PC-3 (cell line): ENCODE data around the gene ZNF423. TPM values are rescaled to one million over a fixed set of nuclear protein-coding genes. Genes with fewer than 3 reads are reported as not detected.

Experiments used
- ATAC-seq: fragments of 200-7000 bp; cut with Tn5 transposase; 2 replicates; pipeline ENCODE4 v1.9.1; 2020; ENCODE audit warnings: mild to moderate bottlenecking, moderate library complexity
- BruUV-seq: library from RNA; stranded (reverse); fragments of 400-500 nt; replicated peaks from 2 replicates; lab custom pipeline; 2021; lab: Mats Ljungman, UMichigan
- CTCF ChIA-PET: fragments of 300-600 bp; sonication (Branson Sonifier 250); formaldehyde crosslinking; loops from one replicate; lab custom pipeline; 2022; ENCODE audit warnings: antibody characterized with exemption; lab: Charles Lee
- POLR2A ChIA-PET: fragments of 300-600 bp; sonication (Branson Sonifier 250); formaldehyde crosslinking; loops from one replicate; lab custom pipeline; 2022; ENCODE audit warnings: antibody characterized with exemption; ENCODE audit not compliant: unreplicated experiment; lab: Charles Lee
- DNase-seq: peaks from one replicate; pipeline ENCODE4 v3.0.0-alpha.2; 2015
- H2AFZ ChIP-seq: fragments of 300-600 bp; sonication (generic); 2 replicates; pipeline ENCODE4 v1.6.0; 2016; ENCODE audit warnings: antibody characterized with exemption, low read length
- H3F3A ChIP-seq: fragments of 300-600 bp; sonication (generic); one replicate; pipeline ENCODE4 v1.6.0; 2017; ENCODE audit warnings: antibody characterized with exemption, low read length, control low read depth, mild to moderate bottlenecking; ENCODE audit not compliant: unreplicated experiment
- H3K27ac ChIP-seq: fragments of 300-600 bp; sonication (generic); 2 replicates; pipeline ENCODE4 v1.5.1; 2016; ENCODE audit warnings: mild to moderate bottlenecking, low read length
- H3K27me3 ChIP-seq: fragments of 300-600 bp; sonication (generic); 2 replicates; pipeline ENCODE4 v1.6.1; 2016; ENCODE audit warnings: low read length, mixed read lengths
- H3K36me3 ChIP-seq: fragments of 300-600 bp; sonication (generic); 2 replicates; pipeline ENCODE4 v1.6.1; 2016; ENCODE audit warnings: low read depth, mixed run types, low read length, mixed read lengths
- H3K4me1 ChIP-seq: fragments of 300-600 bp; sonication (generic); 2 replicates; pipeline ENCODE4 v1.5.1; 2016; ENCODE audit warnings: low read length; ENCODE audit not compliant: insufficient read depth
- H3K4me2 ChIP-seq: fragments of 300-600 bp; sonication (generic); 2 replicates; pipeline ENCODE4 v1.6.0; 2016; ENCODE audit warnings: low read length
- H3K4me3 ChIP-seq: fragments of 300-600 bp; sonication (generic); 2 replicates; pipeline ENCODE4 v1.5.1; 2016; ENCODE audit warnings: mild to moderate bottlenecking, low read length, mixed read lengths
- H3K79me2 ChIP-seq: fragments of 300-600 bp; sonication (generic); 2 replicates; pipeline ENCODE4 v1.6.1; 2017; ENCODE audit warnings: low read length, mixed read lengths
- H3K9ac ChIP-seq: fragments of 300-600 bp; sonication (generic); 2 replicates; pipeline ENCODE4 v1.6.0; 2016; ENCODE audit warnings: mild to moderate bottlenecking, low read length
- H3K9me2 ChIP-seq: fragments of 300-600 bp; sonication (generic); replicated peaks from 2 replicates; pipeline ENCODE4 v1.6.1; 2016; ENCODE audit warnings: mixed run types, low read length, mixed read lengths
- H3K9me3 ChIP-seq: fragments of 300-600 bp; sonication (generic); 2 replicates; pipeline ENCODE4 v1.6.1; 2016; ENCODE audit warnings: low read length, mixed read lengths
- H4K20me1 ChIP-seq: fragments of 300-600 bp; sonication (generic); 2 replicates; pipeline ENCODE4 v1.6.1; 2016; ENCODE audit warnings: low read length, mixed read lengths
- EZH2 ChIP-seq: fragments of 300-600 bp; sonication (generic); IDR thresholded peaks from one replicate; pipeline ENCODE4 v1.6.1; 2017; ENCODE audit warnings: antibody characterized with exemption, mild to moderate bottlenecking, low read length; ENCODE audit not compliant: unreplicated experiment
- EZH2phosphoT487 ChIP-seq: fragments of 300-600 bp; sonication (generic); IDR thresholded peaks from 2 replicates; pipeline ENCODE4 v1.6.1; 2018; ENCODE audit warnings: mild to moderate bottlenecking, antibody characterized with exemption, low read length, borderline replicate concordance
- intact Hi-C: fragments of 100-400 bp; cut with micrococcal nuclease; formaldehyde crosslinking; loops from 2 replicates; pipeline ENCODE4 v1.9.0; 2023
- total RNA-seq: library from RNA; depleted of rRNA; stranded (reverse); fragments of >200 nt; gene quantifications from 2 replicates; pipeline ENCODE4 v1.2.3, GENCODE V29; 2014
- TF ChIP-seq, protein P1 (sequence below): fragments of 300-600 bp; sonication (generic); conservative IDR thresholded peaks from 2 replicates; pipeline ENCODE4 v1.5.1; 2017; ENCODE audit warnings: antibody characterized with exemption, low read depth, mild to moderate bottlenecking, low read length

The ZNF423 gene
- total RNA-seq, 1 experiment from 2014 or later, result not detected

DNA sequence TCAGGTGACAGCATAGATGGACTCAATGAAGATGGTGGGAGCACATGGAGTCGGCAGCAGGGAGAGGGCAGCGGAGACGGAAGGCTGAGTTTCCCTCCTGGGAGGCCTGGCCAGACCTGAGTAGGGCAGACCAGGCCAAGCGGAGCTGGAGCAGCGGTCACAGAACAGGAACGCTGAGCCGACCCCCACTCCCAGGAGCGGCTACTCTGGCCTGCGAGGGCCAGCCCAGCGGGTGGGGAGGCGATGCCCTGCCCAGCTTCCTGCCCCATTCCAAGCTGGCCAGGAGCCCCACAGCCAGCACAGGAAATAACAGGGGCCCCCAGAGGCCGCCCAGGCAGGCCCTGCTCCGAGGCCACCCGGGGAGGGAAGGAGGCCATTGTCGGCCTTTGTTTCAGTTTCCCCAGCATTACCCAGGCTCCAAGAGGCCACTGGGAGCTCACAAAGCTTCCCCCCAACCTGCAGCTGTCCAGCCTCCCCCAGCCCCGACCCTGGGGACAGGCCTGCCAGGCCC lies 79.8 kb downstream of the ZNF423 start:
- no peak for ATAC-seq
- BruUV-seq, result no TSS peak
- Histone ChIP-seq H3K4me1 (no peaks in the 10 kb centered on the region), H2AFZ (no peak overlapping the region), H3K4me2 (no peak overlapping the region), H4K20me1 (no peaks in the 10 kb centered on the region), H3K4me3 (no peak overlapping the region), H3K9me3 (no peaks in the 10 kb centered on the region), H3K27ac (no peak overlapping the region), H3K36me3 (no peaks in the 10 kb centered on the region), H3K9me2 (no peaks in the 10 kb centered on the region), H3K27me3 (no peaks in the 10 kb centered on the region), H3F3A (no peaks in the 10 kb centered on the region), H3K79me2 (no peaks in the 10 kb centered on the region), H3K9ac (no peak overlapping the region)
- no peak for DNase-seq
- ChIA-PET CTCF (no interaction called here), POLR2A (no interaction called here)
- TF ChIP-seq, protein P1, sequence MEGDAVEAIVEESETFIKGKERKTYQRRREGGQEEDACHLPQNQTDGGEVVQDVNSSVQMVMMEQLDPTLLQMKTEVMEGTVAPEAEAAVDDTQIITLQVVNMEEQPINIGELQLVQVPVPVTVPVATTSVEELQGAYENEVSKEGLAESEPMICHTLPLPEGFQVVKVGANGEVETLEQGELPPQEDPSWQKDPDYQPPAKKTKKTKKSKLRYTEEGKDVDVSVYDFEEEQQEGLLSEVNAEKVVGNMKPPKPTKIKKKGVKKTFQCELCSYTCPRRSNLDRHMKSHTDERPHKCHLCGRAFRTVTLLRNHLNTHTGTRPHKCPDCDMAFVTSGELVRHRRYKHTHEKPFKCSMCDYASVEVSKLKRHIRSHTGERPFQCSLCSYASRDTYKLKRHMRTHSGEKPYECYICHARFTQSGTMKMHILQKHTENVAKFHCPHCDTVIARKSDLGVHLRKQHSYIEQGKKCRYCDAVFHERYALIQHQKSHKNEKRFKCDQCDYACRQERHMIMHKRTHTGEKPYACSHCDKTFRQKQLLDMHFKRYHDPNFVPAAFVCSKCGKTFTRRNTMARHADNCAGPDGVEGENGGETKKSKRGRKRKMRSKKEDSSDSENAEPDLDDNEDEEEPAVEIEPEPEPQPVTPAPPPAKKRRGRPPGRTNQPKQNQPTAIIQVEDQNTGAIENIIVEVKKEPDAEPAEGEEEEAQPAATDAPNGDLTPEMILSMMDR, result no peak
- no peak for TF ChIP-seq EZH2
- TF ChIP-seq EZH2phosphoT487, result no peak
- intact Hi-C loops, result no loop called here

- no peak overlapping the region for H3K9ac ChIP-seq
- H3K4me3 ChIP-seq, result no peak overlapping the region
- H3K9me3 ChIP-seq, result no peaks in the 10 kb centered on the region
- H3K4me2 ChIP-seq, result no peak overlapping the region
- H2AFZ ChIP-seq, result no peak overlapping the region
- H3F3A ChIP-seq, result no peaks in the 10 kb centered on the region
- H3K79me2 ChIP-seq, result no peaks in the 10 kb centered on the region
- CTCF ChIA-PET, result no interaction called here
- no peaks in the 10 kb centered on the region for H4K20me1 ChIP-seq
- POLR2A ChIA-PET, result no interaction called here
- ATAC-seq, result no peak
- no peak for DNase-seq
- no TSS peak for BruUV-seq
- no peaks in the 10 kb centered on the region for H3K4me1 ChIP-seq
- intact Hi-C loops, result no loop called here
- TF ChIP-seq EZH2 (no peak), EZH2phosphoT487 (no peak)
- TF ChIP-seq, protein P1, result no peak
- no peaks in the 10 kb centered on the region for H3K27me3 ChIP-seq
- no peaks in the 10 kb centered on the region for H3K9me2 ChIP-seq
- no peaks in the 10 kb centered on the region for H3K36me3 ChIP-seq
- no peak overlapping the region for H3K27ac ChIP-seq
These were observed 80.3 kb downstream of the ZNF423 start for GRCh38 chr16:49775581-49775980.

DNA sequence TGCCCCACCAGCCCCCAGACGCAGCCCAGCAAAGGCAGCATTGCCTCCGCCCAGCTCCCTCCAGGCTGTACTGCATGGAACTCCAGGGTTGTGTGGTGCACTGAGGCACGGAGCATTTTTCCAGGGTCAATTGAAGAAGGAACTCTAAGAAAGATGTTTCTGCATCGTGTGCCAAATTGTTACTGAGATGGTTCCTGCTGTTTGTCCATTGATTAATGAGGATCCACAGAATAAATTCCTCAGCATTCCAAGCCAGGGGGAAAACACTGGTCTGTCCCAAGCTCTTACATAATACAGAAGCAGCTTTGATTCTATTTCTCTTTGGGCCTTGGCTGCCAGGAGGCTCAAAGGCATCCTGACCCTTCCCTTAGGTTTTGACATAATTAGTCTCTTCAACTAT lies 80.9 kb downstream of the ZNF423 start:
- Histone ChIP-seq H3K27ac (no peak overlapping the region), H3K79me2 (no peaks in the 10 kb centered on the region), H2AFZ (no peak overlapping the region), H3K36me3 (no peaks in the 10 kb centered on the region), H3K9ac (no peak overlapping the region), H3K4me2 (no peak overlapping the region), H3K9me2 (no peaks in the 10 kb centered on the region), H4K20me1 (no peaks in the 10 kb centered on the region), H3F3A (no peaks in the 10 kb centered on the region), H3K4me1 (no peaks in the 10 kb centered on the region), H3K27me3 (no peaks in the 10 kb centered on the region), H3K9me3 (no peaks in the 10 kb centered on the region), H3K4me3 (no peak overlapping the region)
- ATAC-seq (no peak), DNase-seq (no peak)
- intact Hi-C loops, result no loop called here
- ChIA-PET CTCF (no interaction called here), POLR2A (no interaction called here)
- TF ChIP-seq, protein P1, result no peak
- TF ChIP-seq EZH2 (no peak), EZH2phosphoT487 (no peak)
- BruUV-seq, result no TSS peak
